A549 (cell line): ENCODE results near the gene CCDC88B. TPM values are rescaled to one million over a fixed set of nuclear protein-coding genes. Genes with fewer than 3 reads are reported as not detected.
A peak's percentile ranks its signal among the peaks of the same experiment; 100 is the strongest.

Source experiments
- ATAC-seq, 2 experiments: fragments of 200-7000 bp in 1 of 2; fragments of >200 bp in 1 of 2; cut with Nextera tagmentation in 1 of 2; cut with Tn5 transposase in 1 of 2; 3 replicates each; pipeline versions ENCODE4 v1.8.0 to v1.9.1; 2018 to 2020; ENCODE audit warnings: mild to moderate bottlenecking in 1 of 2, moderate library complexity in 1 of 2
- CTCF ChIA-PET: fragments of 300-600 bp; sonication (Branson Sonifier 250); formaldehyde crosslinking; extraction: SDS; loops from one replicate; lab custom pipeline; 2021; ENCODE audit warnings: antibody characterized with exemption, inconsistent platforms; lab: Yijun Ruan, JAX
- POLR2A ChIA-PET: fragments of 350-600 bp; formaldehyde crosslinking; extraction: SDS; loops from one replicate; lab custom pipeline; 2021; ENCODE audit warnings: antibody characterized with exemption, inconsistent platforms; lab: Yijun Ruan, JAX
- DNase-seq, 2 experiments: peaks; one replicate each; pipeline versions ENCODE4 v3.0.0 to v3.0.0-alpha.2; 2011 to 2016; ENCODE audit warnings: low read depth in 1 of 2, low spot score in 1 of 2
- FAIRE-seq: peaks from 2 replicates; lab custom pipeline; 2011; peaks lifted over from hg19 to GRCh38; lab: Jason Lieb, UNC
- H3K27ac ChIP-seq, 2 experiments: fragments of >200 bp; sonication (Bioruptor Twin); formaldehyde crosslinking; 3 replicates each; pipeline ENCODE4 v1.5.1; 2016 to 2017
- H3K4me1 ChIP-seq: fragments of >200 bp; sonication (Bioruptor Twin); formaldehyde crosslinking; 3 replicates; pipeline ENCODE4 v1.6.1; 2016
- H3K4me2 ChIP-seq: fragments of >200 bp; sonication (Bioruptor Twin); formaldehyde crosslinking; 3 replicates; pipeline ENCODE4 v1.6.1; 2016
- H3K4me3 ChIP-seq: fragments of >200 bp; sonication (Bioruptor Twin); formaldehyde crosslinking; 3 replicates; pipeline ENCODE4 v1.5.1; 2016
- H3K9me3 ChIP-seq: fragments of >200 bp; sonication (Bioruptor Twin); formaldehyde crosslinking; 3 replicates; pipeline ENCODE4 v1.6.1; 2016
- BHLHE40 ChIP-seq: IDR thresholded peaks from 2 replicates; pipeline ENCODE4 v1.6.1; 2012; ENCODE audit warnings: low read depth, low read length, inconsistent platforms
- CEBPB ChIP-seq, 2 experiments: fragments of >200 bp in 1 of 2; sonication (Bioruptor Twin) in 1 of 2; formaldehyde crosslinking in 1 of 2; IDR thresholded peaks; 2 replicates each; pipeline ENCODE4 v1.6.1; 2012 to 2016
- CHD4 ChIP-seq: fragments of 200-600 bp; sonication (generic); IDR thresholded peaks from 2 replicates; pipeline ENCODE4 v1.6.1; 2016; ENCODE audit warnings: antibody characterized with exemption, mild to moderate bottlenecking, borderline replicate concordance
- CTCF ChIP-seq: fragments of >200 bp; sonication (Bioruptor Twin); formaldehyde crosslinking; IDR thresholded peaks from 3 replicates; pipeline ENCODE4 v1.5.1; 2016
- E2F6 ChIP-seq: IDR thresholded peaks from 2 replicates; pipeline ENCODE4 v1.6.1; 2012; ENCODE audit warnings: low read depth, borderline replicate concordance
- EHF ChIP-seq: fragments of 250-450 bp; sonication (Bioruptor Pico); IDR thresholded peaks from 2 replicates; pipeline ENCODE4 v1.5.0; 2020; ENCODE audit warnings: mild to moderate bottlenecking
- EHMT2 ChIP-seq: fragments of 200-600 bp; sonication (generic); IDR thresholded peaks from 2 replicates; pipeline ENCODE4 v1.6.1; 2016; ENCODE audit warnings: antibody characterized with exemption, low read depth, mild to moderate bottlenecking, moderate library complexity
- EP300 ChIP-seq, 2 experiments: fragments of >200 bp; sonication (Bioruptor Twin); formaldehyde crosslinking; IDR thresholded peaks; 2 replicates in 1 of 2; 3 replicates in 1 of 2; pipeline ENCODE4 v1.6.1; 2016 to 2017
- ESRRA ChIP-seq: fragments of 150-350 bp; IDR thresholded peaks from 2 replicates; pipeline ENCODE4 v1.6.1; 2014; ENCODE audit warnings: mild to moderate bottlenecking, low read length, borderline replicate concordance
- FOSL2 ChIP-seq, 2 experiments: fragments of 450-650 bp in 1 of 2; fragments of >200 bp in 1 of 2; sonication (Bioruptor Twin) in 1 of 2; formaldehyde crosslinking; IDR thresholded peaks; 2 replicates each; pipeline versions ENCODE4 v1.5.0 to v1.6.1; 2016 to 2020; ENCODE audit warnings: mild to moderate bottlenecking in 1 of 2, moderate library complexity in 1 of 2
- FOXS1 ChIP-seq: fragments of 250-450 bp; sonication (Bioruptor Pico); IDR thresholded peaks from 2 replicates; pipeline ENCODE4 v1.5.0; 2020; ENCODE audit warnings: mild to moderate bottlenecking, moderate library complexity
- HES2 ChIP-seq: fragments of >200 bp; sonication (Bioruptor Twin); formaldehyde crosslinking; IDR thresholded peaks from 2 replicates; pipeline ENCODE4 v1.6.1; 2016
- HEYL ChIP-seq: fragments of 250-450 bp; sonication (Bioruptor Pico); IDR thresholded peaks from 2 replicates; pipeline ENCODE4 v1.8.0; 2021; ENCODE audit warnings: mild to moderate bottlenecking, moderate library complexity
- JUN ChIP-seq, 2 experiments: fragments of >200 bp; sonication (Bioruptor Twin); formaldehyde crosslinking; IDR thresholded peaks; 2 replicates in 1 of 2; 3 replicates in 1 of 2; pipeline ENCODE4 v1.6.1; 2016 to 2017
- MAFK ChIP-seq: fragments of 450-650 bp; IDR thresholded peaks from 2 replicates; pipeline ENCODE4 v1.6.1; 2014; ENCODE audit not compliant: partially characterized antibody
- MAX ChIP-seq: IDR thresholded peaks from 2 replicates; pipeline ENCODE4 v1.6.1; 2012
- MAZ ChIP-seq: fragments of 150-350 bp; IDR thresholded peaks from 2 replicates; pipeline ENCODE4 v1.6.1; 2014; ENCODE audit warnings: antibody characterized with exemption, low read depth, low read length, borderline replicate concordance
- MYC ChIP-seq: IDR thresholded peaks from 2 replicates; pipeline ENCODE4 v1.6.1; 2012; ENCODE audit warnings: mild to moderate bottlenecking, inconsistent platforms, low read length, improper control_type of control experiment, borderline replicate concordance
- NPAS2 ChIP-seq: fragments of 250-450 bp; sonication (Bioruptor Pico); IDR thresholded peaks from 2 replicates; pipeline ENCODE4 v1.8.0; 2022; ENCODE audit warnings: mild to moderate bottlenecking, moderate library complexity, borderline replicate concordance
- NR3C1 ChIP-seq: fragments of >200 bp; sonication (Bioruptor Twin); formaldehyde crosslinking; IDR thresholded peaks from 3 replicates; pipeline ENCODE4 v1.6.1; 2017
- PBX3 ChIP-seq: IDR thresholded peaks from 2 replicates; pipeline ENCODE4 v1.6.1; 2012
- PHF8 ChIP-seq: fragments of 200-600 bp; sonication (generic); IDR thresholded peaks from 2 replicates; pipeline ENCODE4 v1.6.1; 2016; ENCODE audit warnings: low read depth, mild to moderate bottlenecking, antibody characterized with exemption, moderate library complexity, borderline replicate concordance
- POLR2A ChIP-seq: IDR thresholded peaks from 2 replicates; pipeline ENCODE4 v1.6.1; 2012; ENCODE audit warnings: mild to moderate bottlenecking, low read length
- RAD21 ChIP-seq, 2 experiments: fragments of >200 bp in 1 of 2; sonication (Bioruptor Twin) in 1 of 2; formaldehyde crosslinking in 1 of 2; IDR thresholded peaks in 1 of 2; conservative IDR thresholded peaks in 1 of 2; 2 replicates in 1 of 2; 3 replicates in 1 of 2; pipeline ENCODE4 v1.6.1; 2012 to 2018; ENCODE audit warnings: inconsistent platforms in 1 of 2
- RARB ChIP-seq: fragments of 250-450 bp; sonication (Bioruptor Pico); IDR thresholded peaks from 2 replicates; pipeline ENCODE4 v1.8.0; 2021; ENCODE audit warnings: mild to moderate bottlenecking, moderate library complexity
- SMC3 ChIP-seq: fragments of >200 bp; sonication (Bioruptor Twin); formaldehyde crosslinking; IDR thresholded peaks from 3 replicates; pipeline ENCODE4 v1.6.1; 2018; ENCODE audit warnings: inconsistent platforms
- USF2 ChIP-seq: fragments of 450-650 bp; IDR thresholded peaks from 2 replicates; pipeline ENCODE4 v1.6.1; 2014; ENCODE audit warnings: antibody characterized with exemption
- ZFP36 ChIP-seq: fragments of 450-650 bp; IDR thresholded peaks from 2 replicates; pipeline ENCODE4 v1.6.1; 2014; ENCODE audit warnings: borderline replicate concordance; ENCODE audit not compliant: partially characterized antibody
- WGBS: methylation state at CpG from one replicate; pipeline ENCODE4 v1.1.6; 2017; ENCODE audit errors: missing lambda C conversion rate; 5-methylcytosine and 5-hydroxymethylcytosine counted together
- polyA plus RNA-seq, 4 experiments: library from polyadenylated mRNA; depleted of rRNA in 3 of 4; stranded (reverse); fragments of >200 nt; fragmentation: RNase III in 1 of 4; extraction: RNeasy Plus Mini Kit Qiagen cat#74134 plus additional on column Dnase treatment in 1 of 4; gene quantifications; 2 replicates in 3 of 4; 3 replicates in 1 of 4; pipeline ENCODE4 v1.2.3, GENCODE V29; 2011 to 2017

Gene CCDC88B
- polyA plus RNA-seq, 2 of the 4 experiments (the other 2 are of a cell fraction), result 4.8 to 8.8 TPM

GRCh38 chr11:64304316-64305072 is 35.5 kb upstream of the CCDC88B start:
- Histone ChIP-seq H3K4me3 (peak overlapping the region; percentile 53), H3K4me2 (peak overlapping the region; percentile 73), H3K27ac (peak overlapping the region; percentile 79 to 92), H3K4me1 (peaks cover 20% of the 10 kb centered on the region), H3K9me3 (no peaks in the 10 kb centered on the region)
- FAIRE-seq (no peak), DNase-seq (peak; percentile 94 to 96), ATAC-seq (peak; percentile 59 to 80)
- TF ChIP-seq JUN (IDR thresholded peaks at IDR 0.05) (0 out of 5 replicates have a peak, but pooled peaks have one; percentile 35 to 55), BHLHE40 (peak; percentile 55; the same call in 1 of the 2 replicates), POLR2A (peak; percentile 42; the same call in 1 of the 2 replicates), USF2 (peak; percentile 67), E2F6 (0 out of 2 replicates have a peak, but pooled peaks have one; percentile 57), ESRRA (peak; percentile 100), SMC3 (peak; percentile 67; the same call in 2 of the 3 replicates), CHD4 (no peak), MYC (0 out of 2 replicates have a peak, but pooled peaks have one; percentile 25), RAD21 (conservative IDR thresholded peaks at IDR 0.05 in 1 of 2, IDR thresholded peaks at IDR 0.05 in 1 of 2) (peak; percentile 53 to 56), MAZ (no peak), MAFK (no peak), CEBPB (IDR thresholded peaks at IDR 0.05) (no peak), MAX (peak; percentile 87), PHF8 (peak; percentile 33; the same call in 1 of the 2 replicates), CTCF (peak; percentile 88), FOSL2 (IDR thresholded peaks at IDR 0.05) (no peak), FOSL2 (CRISPR knock-in tag; IDR thresholded peaks at IDR 0.05) (peak; percentile 30; the same call in 1 of the 2 replicates), NPAS2 (CRISPR knock-in tag) (peak; percentile 62)
- ChIA-PET POLR2A (interaction anchor here (0.6 to 2.8 kb wide), 17 partner anchors 13 to 119 kb away, joined by 3 to 34 read pairs (median 4); partner anchors contain the start of genes BAD, GPR137, NUDT22 and PPP1R14B), CTCF (interaction anchor here (0.7 to 20.7 kb wide), 24 partner anchors 9 to 477 kb away, joined by 3 to 996 read pairs (median 6); partner anchors contain the start of genes BAD, CCDC88B, DNAJC4 and FERMT3)
- under 1% methylated on average over 42 of the region's 46 CpGs for WGBS

- ChIA-PET POLR2A (interaction anchor here (0.7 to 2.8 kb wide), 13 partner anchors 13 to 120 kb away, joined by 3 to 34 read pairs (median 4); partner anchors contain the start of genes BAD, GPR137, NUDT22 and PPP1R14B), CTCF (interaction anchor here (0.7 to 20.7 kb wide), 20 partner anchors 10 to 468 kb away, joined by 3 to 996 read pairs (median 8); partner anchors contain the start of genes BAD, CCDC88B, DNAJC4 and FERMT3)
- FAIRE-seq, result no peak
- no peak for TF ChIP-seq EHMT2
- TF ChIP-seq EP300 (IDR thresholded peaks at IDR 0.05), result no peak
- no peak for TF ChIP-seq ZFP36
- no peak for TF ChIP-seq E2F6
- TF ChIP-seq EHF (CRISPR knock-in tag), result no peak
- TF ChIP-seq NR3C1, result no peak
- TF ChIP-seq MYC, result peak; percentile 46
- peak; percentile 20; the same call in 1 of the 2 replicates for TF ChIP-seq POLR2A
- TF ChIP-seq HES2, result no peak
- no peak for TF ChIP-seq HEYL
- TF ChIP-seq PHF8, result no peak
- TF ChIP-seq PBX3, result peak; percentile 67
- peak in 1 of 2 experiments; percentile 10; a peak in 1 of 5 replicates for TF ChIP-seq JUN (IDR thresholded peaks at IDR 0.05)
- TF ChIP-seq FOXS1 (CRISPR knock-in tag), result no peak
- no peak for TF ChIP-seq RARB (CRISPR knock-in tag)
Measured at GRCh38 chr11:64305075-64305690, 34.8 kb upstream of the CCDC88B start, which contains the start of gene ESRRA. TSS of gene ESRRA (plus strand) at chr11:64305524. CDS start at chr11:64307180, 1,656 bp downstream.

More at GRCh38 chr11:64305075-64305690, 34.8 kb upstream of the CCDC88B start, which contains the start of gene ESRRA:
- peak; percentile 68 to 74 for ATAC-seq
- no peaks in the 10 kb centered on the region for H3K9me3 ChIP-seq
- WGBS, result under 1% methylated on average over 14 of the region's 81 CpGs
- peak within 1 kb of the TSS; percentile 99 for H3K4me2 ChIP-seq
- H3K4me1 ChIP-seq, result peaks cover 20% of the 10 kb centered on the region
- peak within 1 kb of the TSS; percentile 73 for H3K4me3 ChIP-seq
- H3K27ac ChIP-seq, result peak within 1 kb of the TSS; percentile 85 to 94
- DNase-seq, result peak; percentile 94 to 99
